Astrocyte (in vitro differentiated cells and primary cell): Measurements from ENCODE around the gene LRRC52. TPM values are rescaled to one million over a fixed set of nuclear protein-coding genes. Genes with fewer than 3 reads are reported as not detected.

Source experiments
- DNase-seq: peaks from one replicate; pipeline ENCODE4 v3.0.0-alpha.2; 2010; ENCODE audit warnings: low read depth
- FAIRE-seq: peaks from 2 replicates; lab custom pipeline; 2011; peaks lifted over from hg19 to GRCh38; lab: Jason Lieb, UNC
- H2AFZ ChIP-seq: 2 replicates; pipeline ENCODE4 v1.6.0; 2012; ENCODE audit warnings: low read depth, low read length, inconsistent platforms
- H3K27ac ChIP-seq: 2 replicates; pipeline ENCODE4 v1.5.1; 2011; ENCODE audit warnings: low read depth, low read length, inconsistent platforms
- H3K27me3 ChIP-seq: 2 replicates; pipeline ENCODE4 v1.6.0; 2011; ENCODE audit warnings: low read length, inconsistent platforms; ENCODE audit not compliant: insufficient read depth
- H3K36me3 ChIP-seq: 2 replicates; pipeline ENCODE4 v1.5.1; 2011; ENCODE audit warnings: low read length, inconsistent platforms; ENCODE audit not compliant: insufficient read depth
- H3K4me1 ChIP-seq: 2 replicates; pipeline ENCODE4 v1.5.1; 2011; ENCODE audit warnings: low read length, inconsistent platforms; ENCODE audit not compliant: insufficient read depth
- H3K4me2 ChIP-seq: 2 replicates; pipeline ENCODE4 v1.6.0; 2012; ENCODE audit warnings: low read length, inconsistent platforms
- H3K4me3 ChIP-seq: 2 replicates; pipeline ENCODE4 v1.5.1; 2011; ENCODE audit warnings: low read depth, mild to moderate bottlenecking, low read length, inconsistent platforms; ENCODE audit not compliant: insufficient read depth
- H3K79me2 ChIP-seq: 2 replicates; pipeline ENCODE4 v1.6.0; 2012; ENCODE audit warnings: mild to moderate bottlenecking, low read length, inconsistent platforms; ENCODE audit not compliant: insufficient read depth
- H3K9ac ChIP-seq: 2 replicates; pipeline ENCODE4 v1.6.0; 2012; ENCODE audit warnings: mild to moderate bottlenecking, low read length, inconsistent platforms
- H3K9me3 ChIP-seq: 2 replicates; pipeline ENCODE4 v1.5.1; 2012; ENCODE audit warnings: low read depth, mild to moderate bottlenecking, low read length, inconsistent platforms; ENCODE audit not compliant: insufficient read depth
- H4K20me1 ChIP-seq: 2 replicates; pipeline ENCODE4 v1.6.0; 2012; ENCODE audit warnings: low read length, inconsistent platforms; ENCODE audit not compliant: insufficient read depth
- H3K27ac Mint-ChIP-seq: one replicate; pipeline ENCODE4 v1.8.0; 2021; ENCODE audit warnings: mild to moderate bottlenecking, mixed read lengths; ENCODE audit not compliant: unreplicated experiment
- H3K27me3 Mint-ChIP-seq: one replicate; pipeline ENCODE4 v1.8.0; 2021; ENCODE audit warnings: low read depth, mixed read lengths; ENCODE audit not compliant: unreplicated experiment
- H3K36me3 Mint-ChIP-seq: one replicate; pipeline ENCODE4 v1.8.0; 2021; ENCODE audit warnings: low read depth, mixed read lengths; ENCODE audit not compliant: unreplicated experiment
- H3K4me1 Mint-ChIP-seq: one replicate; pipeline ENCODE4 v1.8.0; 2021; ENCODE audit warnings: low read depth, mixed read lengths; ENCODE audit not compliant: unreplicated experiment
- H3K4me3 Mint-ChIP-seq: one replicate; pipeline ENCODE4 v1.8.0; 2021; ENCODE audit warnings: mild to moderate bottlenecking, moderate library complexity, mixed read lengths; ENCODE audit not compliant: unreplicated experiment
- H3K9me3 Mint-ChIP-seq: one replicate; pipeline ENCODE4 v1.8.0; 2021; ENCODE audit warnings: mild to moderate bottlenecking, mixed read lengths; ENCODE audit not compliant: unreplicated experiment
- EZH2 ChIP-seq: IDR thresholded peaks from 2 replicates; pipeline ENCODE4 v1.6.1; 2012; ENCODE audit warnings: mild to moderate bottlenecking, low read length, inconsistent platforms; ENCODE audit not compliant: insufficient read depth
- total RNA-seq: library from RNA; stranded (reverse); gene quantifications from 2 replicates; pipeline ENCODE4 v1.2.1, GENCODE V29; 2021
- TF ChIP-seq, protein P1 (sequence below): IDR thresholded peaks from 2 replicates; pipeline ENCODE4 v1.5.1; 2011; ENCODE audit warnings: low read depth, mild to moderate bottlenecking, inconsistent platforms, low read length, moderate library complexity; ENCODE audit not compliant: insufficient read depth

The LRRC52 gene
- total RNA-seq, 1 donor from 2014 or later = not detected

- H3K4me3 Mint-ChIP-seq = peak overlapping the region; percentile 86
- peak overlapping the region; percentile 95 for H3K27ac Mint-ChIP-seq
- H3K36me3 ChIP-seq = no peaks in the 10 kb centered on the region
- H3K79me2 ChIP-seq = no peaks in the 10 kb centered on the region
- FAIRE-seq (no peak), DNase-seq (no peak)
- H4K20me1 ChIP-seq = no peaks in the 10 kb centered on the region
- H3K9me3 ChIP-seq = no peaks in the 10 kb centered on the region
- no peaks in the 10 kb centered on the region for H3K36me3 Mint-ChIP-seq
- peak overlapping the region; percentile 95 for H3K4me2 ChIP-seq
- H3K4me1 ChIP-seq = peaks cover 19% of the 10 kb centered on the region
- peak overlapping the region; percentile 84 for H2AFZ ChIP-seq
- H3K27me3 ChIP-seq = peaks cover 18% of the 10 kb centered on the region
- peak overlapping the region; percentile 62 for H3K4me3 ChIP-seq
- peak overlapping the region; percentile 94 for H3K27ac ChIP-seq
- H3K9ac ChIP-seq = peak overlapping the region; percentile 88
- TF ChIP-seq EZH2 = no peak
- TF ChIP-seq, protein P1, sequence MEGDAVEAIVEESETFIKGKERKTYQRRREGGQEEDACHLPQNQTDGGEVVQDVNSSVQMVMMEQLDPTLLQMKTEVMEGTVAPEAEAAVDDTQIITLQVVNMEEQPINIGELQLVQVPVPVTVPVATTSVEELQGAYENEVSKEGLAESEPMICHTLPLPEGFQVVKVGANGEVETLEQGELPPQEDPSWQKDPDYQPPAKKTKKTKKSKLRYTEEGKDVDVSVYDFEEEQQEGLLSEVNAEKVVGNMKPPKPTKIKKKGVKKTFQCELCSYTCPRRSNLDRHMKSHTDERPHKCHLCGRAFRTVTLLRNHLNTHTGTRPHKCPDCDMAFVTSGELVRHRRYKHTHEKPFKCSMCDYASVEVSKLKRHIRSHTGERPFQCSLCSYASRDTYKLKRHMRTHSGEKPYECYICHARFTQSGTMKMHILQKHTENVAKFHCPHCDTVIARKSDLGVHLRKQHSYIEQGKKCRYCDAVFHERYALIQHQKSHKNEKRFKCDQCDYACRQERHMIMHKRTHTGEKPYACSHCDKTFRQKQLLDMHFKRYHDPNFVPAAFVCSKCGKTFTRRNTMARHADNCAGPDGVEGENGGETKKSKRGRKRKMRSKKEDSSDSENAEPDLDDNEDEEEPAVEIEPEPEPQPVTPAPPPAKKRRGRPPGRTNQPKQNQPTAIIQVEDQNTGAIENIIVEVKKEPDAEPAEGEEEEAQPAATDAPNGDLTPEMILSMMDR = no peak
- peaks cover 16% of the 10 kb centered on the region for H3K4me1 Mint-ChIP-seq
- H3K9me3 Mint-ChIP-seq = no peaks in the 10 kb centered on the region
- H3K27me3 Mint-ChIP-seq = peaks cover 13% of the 10 kb centered on the region
These were observed 54.9 kb downstream of the LRRC52 start for GRCh38 chr1:165598676-165599059.

- Histone ChIP-seq H3K79me2 (no peaks in the 10 kb centered on the region), H4K20me1 (no peaks in the 10 kb centered on the region), H3K36me3 (no peaks in the 10 kb centered on the region), H3K27me3 (peaks cover 9% of the 10 kb centered on the region), H3K27ac (no peak overlapping the region), H2AFZ (no peak overlapping the region), H3K9ac (no peak overlapping the region), H3K9me3 (no peaks in the 10 kb centered on the region), H3K4me1 (peaks cover 15% of the 10 kb centered on the region), H3K4me3 (no peak overlapping the region), H3K4me2 (no peak overlapping the region)
- Mint-ChIP-seq H3K9me3 (no peaks in the 10 kb centered on the region), H3K27ac (no peak overlapping the region), H3K4me1 (peaks cover 12% of the 10 kb centered on the region), H3K36me3 (no peaks in the 10 kb centered on the region), H3K4me3 (no peak overlapping the region), H3K27me3 (peaks cover 20% of the 10 kb centered on the region)
- TF ChIP-seq EZH2 = no peak
- TF ChIP-seq, protein P1 = no peak
- no peak for DNase-seq
- FAIRE-seq = no peak
These were observed 57.0 kb downstream of the LRRC52 start for GRCh38 chr1:165600793-165601192.

- Histone ChIP-seq H3K9ac (no peak overlapping the region), H3K4me1 (peaks cover 4% of the 10 kb centered on the region), H3K9me3 (no peaks in the 10 kb centered on the region), H4K20me1 (no peaks in the 10 kb centered on the region), H3K27me3 (peaks cover 9% of the 10 kb centered on the region), H2AFZ (no peak overlapping the region), H3K36me3 (no peaks in the 10 kb centered on the region), H3K4me3 (no peak overlapping the region), H3K79me2 (no peaks in the 10 kb centered on the region), H3K4me2 (no peak overlapping the region), H3K27ac (no peak overlapping the region)
- TF ChIP-seq, protein P1 = no peak
- TF ChIP-seq EZH2 = no peak
- H3K27me3 Mint-ChIP-seq = peaks cover 32% of the 10 kb centered on the region
- H3K27ac Mint-ChIP-seq = no peak overlapping the region
- DNase-seq (no peak), FAIRE-seq (no peak)
- H3K4me1 Mint-ChIP-seq = no peaks in the 10 kb centered on the region
- no peaks in the 10 kb centered on the region for H3K36me3 Mint-ChIP-seq
- H3K4me3 Mint-ChIP-seq = no peak overlapping the region
- no peaks in the 10 kb centered on the region for H3K9me3 Mint-ChIP-seq
These were observed 60.0 kb downstream of the LRRC52 start for GRCh38 chr1:165603810-165604209.
